Measurements from ENCODE around the gene FAU. TPM values are rescaled to one million over a fixed set of nuclear protein-coding genes. Genes with fewer than 3 reads are reported as not detected.

FAU gene
- total RNA-seq (1,000 to 10,000 TPM; 1,571 to 1,690 TPM), polyA plus RNA-seq (1,000 to 10,000 TPM in 1 of 2 donors, 100 to 1,000 TPM in 1; 913 to 1,018 TPM)

DNA sequence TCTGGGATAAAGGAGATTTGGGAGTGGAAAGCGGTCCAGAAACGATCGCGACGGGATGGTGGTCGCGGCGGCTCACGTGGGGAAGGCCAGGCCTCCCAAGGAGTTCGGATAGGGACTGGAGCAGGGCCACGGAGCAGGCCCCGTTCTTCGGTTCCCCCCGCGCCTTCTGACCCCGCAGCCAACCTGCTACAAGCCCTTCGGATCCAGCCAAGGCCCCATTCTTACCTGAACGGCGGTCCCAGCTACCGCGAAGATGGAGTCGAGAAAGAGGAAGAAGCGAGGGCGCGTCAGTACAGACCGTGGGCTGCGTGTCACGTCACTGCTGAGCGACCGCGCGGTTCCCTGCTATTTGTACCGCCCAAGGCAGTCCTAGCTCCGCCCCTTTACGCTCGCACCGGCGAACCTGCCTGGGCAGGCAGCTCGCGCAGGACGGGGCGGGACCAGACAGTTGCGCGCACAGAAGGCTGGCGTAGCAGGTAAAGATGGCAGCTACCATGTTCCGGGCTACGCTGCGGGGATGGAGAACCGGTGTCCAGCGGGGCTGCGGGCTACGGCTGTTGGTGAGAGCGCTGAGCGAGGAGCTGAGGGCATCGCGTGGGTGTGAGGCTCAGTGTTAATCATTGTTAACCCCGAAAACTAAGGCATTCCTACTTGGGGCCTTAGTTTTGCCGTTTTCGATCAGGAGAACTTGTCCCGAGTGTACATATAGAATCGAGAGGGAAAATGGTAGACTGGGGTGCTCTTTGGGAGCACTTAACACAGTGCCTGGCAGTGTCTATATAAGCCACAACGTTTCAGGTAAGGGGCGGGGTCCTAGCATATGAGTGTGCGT, at the start of gene FAU, which contains the start of gene MRPL49:
Gene FAU (minus strand): TSS at position 270 of the 832 bp plus-strand sequence. CDS start 321 bp downstream, outside the sequence.
Gene MRPL49 (plus strand): TSS at position 457 of the 832 bp plus-strand sequence. CDS start 26 bp downstream, at position 483.
- ChIA-PET CTCF (ENCODE audit: partially characterized antibody) (interaction anchor here (0.7 to 4.8 kb wide), 10 partner anchors 9 to 451 kb away, joined by 3 to 55 read pairs (median 4); partner anchors contain the start of genes ARL2, CDC42EP2, SYVN1 and TM7SF2), POLR2A (ENCODE audit: partially characterized antibody) (interaction anchor here (0.6 to 15.5 kb wide), 35 partner anchors 10 to 738 kb away, joined by 3 to 320 read pairs (median 5); partner anchors contain the start of genes ARL2, ATG2A, CAPN1 and CDC42BPG)
- Mint-ChIP-seq H3K27me3 (no peaks in the 10 kb centered on the region), H3K27ac (peak within 1 kb of the TSS; percentile 99 to 100 (median 100)), H3K4me1 (peaks cover 18 to 56% (median 30%) of the 10 kb centered on the region in 4 donors), H3K36me3 (peaks cover 40 to 69% of the 10 kb centered on the region in 2 donors), H3K9me3 (peaks cover 0 to 1% (median 0%) of the 10 kb centered on the region in 8 donors), H3K4me3 (peak within 1 kb of the TSS; percentile 98 to 100 (median 99))
- peak within 1 kb of the TSS; percentile 99 for H3K27ac ChIP-seq (ENCODE audit: low read depth, low read length)
- H3K4me1 ChIP-seq (ENCODE audit: insufficient read depth, low read length), result peaks cover 27% of the 10 kb centered on the region
- intact Hi-C loops (cut with micrococcal nuclease), result loop anchor here (1.0 kb wide), 4 partner anchors 12 to 109 kb away; partner anchors contain the start of genes CDCA5, SYVN1, VPS51 and ZFPL1
- H3K36me3 ChIP-seq (ENCODE audit: insufficient read depth, low read length), result peaks cover 56% of the 10 kb centered on the region
- H3K4me3 ChIP-seq (ENCODE audit: low read length in 2 of 2), result peak within 1 kb of the TSS; percentile 92 to 100
- DNase-seq, result peak; percentile 97 to 99 (median 99)
- no peaks in the 10 kb centered on the region for H3K9me3 ChIP-seq (ENCODE audit: control insufficient read depth in 1 of 2, low read length in 2 of 2)
- H3K27me3 ChIP-seq (ENCODE audit: insufficient read depth, low read length), result no peaks in the 10 kb centered on the region

DNA sequence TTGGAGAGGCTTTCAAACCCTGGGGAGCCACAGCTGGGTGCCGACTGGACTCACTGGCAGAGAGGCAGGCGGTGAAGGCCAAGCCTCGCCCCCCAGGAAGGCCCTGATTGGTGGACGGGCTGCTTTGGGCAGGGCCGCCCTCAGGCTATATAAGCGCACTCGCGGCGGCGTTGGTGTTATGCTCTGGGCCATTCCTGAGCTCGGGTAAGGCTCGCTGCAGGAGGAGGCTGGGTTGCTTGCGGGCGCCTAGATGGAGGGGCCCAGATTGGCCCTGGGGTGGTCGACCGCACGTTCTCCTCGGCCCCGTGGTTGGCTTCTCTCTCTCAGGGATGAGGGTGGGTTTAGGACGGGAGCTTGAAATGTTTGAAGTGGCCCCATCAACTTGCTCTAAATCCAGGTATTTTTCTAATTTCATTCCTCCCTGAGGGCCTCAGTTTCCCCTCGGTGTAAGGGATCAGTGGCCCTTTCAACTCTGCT, 48.2 kb upstream of the FAU start, which contains the start of gene SPDYC:
Gene SPDYC (plus strand): TSS at position 176 of the 477 bp plus-strand sequence. CDS start 1,125 bp downstream, outside the sequence.
- no peak within 1 kb of the TSS for H3K4me3 ChIP-seq (ENCODE audit: low read length in 2 of 2)
- intact Hi-C loops (cut with micrococcal nuclease), result no loop called here
- H3K36me3 ChIP-seq (ENCODE audit: insufficient read depth, low read length), result no peaks in the 10 kb centered on the region
- H3K9me3 Mint-ChIP-seq, result no peaks in the 10 kb centered on the region
- no peaks in the 10 kb centered on the region for H3K36me3 Mint-ChIP-seq
- H3K4me1 ChIP-seq (ENCODE audit: insufficient read depth, low read length), result no peaks in the 10 kb centered on the region
- ChIA-PET CTCF (ENCODE audit: partially characterized antibody) (interaction anchor here (1.4 kb wide), 1 partner anchor 12 kb away, joined by 3 read pairs; the partner anchor contains the start of gene CAPN1), POLR2A (ENCODE audit: partially characterized antibody) (interaction anchor here (0.7 kb wide), 1 partner anchor 48 kb away, joined by 3 read pairs; the partner anchor contains the start of genes FAU and MRPL49)
- no peak within 1 kb of the TSS for H3K27ac ChIP-seq (ENCODE audit: low read depth, low read length)
- DNase-seq, result no peak
- H3K4me1 Mint-ChIP-seq, result no peaks in the 10 kb centered on the region
- H3K4me3 Mint-ChIP-seq, result no peak within 1 kb of the TSS
- no peaks in the 10 kb centered on the region for H3K9me3 ChIP-seq (ENCODE audit: control insufficient read depth in 1 of 2, low read length in 2 of 2)
- no peaks in the 10 kb centered on the region for H3K27me3 Mint-ChIP-seq
- peak within 1 kb of the TSS in 5 of 7 donors; percentile 48 to 84 (median 70) for H3K27ac Mint-ChIP-seq
- no peaks in the 10 kb centered on the region for H3K27me3 ChIP-seq (ENCODE audit: insufficient read depth, low read length)

DNA sequence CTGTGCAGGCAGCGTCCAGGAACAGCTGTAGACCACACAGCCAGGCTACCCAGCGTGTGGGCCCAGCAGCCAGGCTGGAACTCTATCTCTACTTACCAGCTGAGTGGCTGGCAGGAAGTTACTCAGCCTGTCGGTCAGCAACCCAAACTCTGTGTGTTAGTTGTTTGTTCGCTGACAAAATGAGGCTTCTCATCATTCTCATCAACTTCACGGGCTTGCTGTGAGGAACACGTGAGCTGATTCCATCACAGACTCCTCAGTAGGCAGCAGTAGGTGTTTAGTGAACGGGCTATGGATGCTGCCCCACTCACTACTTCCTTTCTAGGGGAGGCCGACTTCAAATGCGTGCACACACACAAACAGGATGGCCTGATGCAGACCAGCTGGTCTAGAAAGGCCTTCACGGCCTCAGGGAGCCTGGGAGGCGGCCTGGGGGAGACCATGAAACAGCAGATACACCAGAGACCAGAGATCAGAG, 47.3 kb upstream of the FAU start:
- Histone ChIP-seq H3K4me1 (ENCODE audit: insufficient read depth, low read length) (no peaks in the 10 kb centered on the region), H3K27ac (ENCODE audit: low read depth, low read length) (no peak overlapping the region), H3K9me3 (ENCODE audit: control insufficient read depth in 1 of 2, low read length in 2 of 2) (no peaks in the 10 kb centered on the region), H3K36me3 (ENCODE audit: insufficient read depth, low read length) (no peaks in the 10 kb centered on the region), H3K27me3 (ENCODE audit: insufficient read depth, low read length) (no peaks in the 10 kb centered on the region), H3K4me3 (ENCODE audit: low read length in 2 of 2) (no peak overlapping the region)
- DNase-seq, result no peak
- Mint-ChIP-seq H3K9me3 (no peaks in the 10 kb centered on the region), H3K27me3 (no peaks in the 10 kb centered on the region), H3K27ac (peak overlapping the region in 4 of 7 donors; percentile 68 to 84 (median 76)), H3K4me3 (no peak overlapping the region), H3K4me1 (no peaks in the 10 kb centered on the region), H3K36me3 (no peaks in the 10 kb centered on the region)
- POLR2A ChIA-PET (ENCODE audit: partially characterized antibody), result interaction anchor here (0.7 kb wide), 1 partner anchor 47 kb away, joined by 3 read pairs; the partner anchor contains the start of genes FAU and MRPL49
- CTCF ChIA-PET (ENCODE audit: partially characterized antibody), result interaction anchor here (1.4 kb wide), 1 partner anchor 13 kb away, joined by 3 read pairs; the partner anchor contains the start of gene CAPN1
- intact Hi-C loops (cut with micrococcal nuclease), result no loop called here

DNA sequence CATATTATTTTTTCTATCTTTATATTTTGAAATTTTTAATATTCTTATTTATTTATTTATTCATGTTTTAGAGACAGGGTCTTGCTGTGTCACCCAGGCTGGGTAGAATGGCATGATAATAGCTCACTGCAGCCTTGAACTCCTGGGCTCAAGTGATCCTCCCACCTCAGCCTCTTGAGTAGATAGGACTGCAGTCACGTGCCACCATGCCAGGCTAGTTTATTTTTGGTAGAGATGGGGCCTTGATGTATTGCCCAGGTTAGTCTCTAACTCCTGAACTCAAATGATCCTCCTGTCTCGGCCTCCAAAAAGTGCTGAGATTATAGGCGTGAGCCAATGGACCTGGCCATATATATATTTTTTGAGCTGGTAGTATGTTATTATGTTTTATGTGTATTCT, 45.7 kb upstream of the FAU start:
- ChIA-PET POLR2A (ENCODE audit: partially characterized antibody) (no interaction called here), CTCF (ENCODE audit: partially characterized antibody) (no interaction called here)
- Mint-ChIP-seq H3K9me3 (no peaks in the 10 kb centered on the region), H3K4me3 (no peak overlapping the region), H3K4me1 (no peaks in the 10 kb centered on the region), H3K27me3 (no peaks in the 10 kb centered on the region), H3K36me3 (no peaks in the 10 kb centered on the region), H3K27ac (no peak overlapping the region)
- intact Hi-C loops (cut with micrococcal nuclease), result no loop called here
- Histone ChIP-seq H3K4me1 (ENCODE audit: insufficient read depth, low read length) (no peaks in the 10 kb centered on the region), H3K27ac (ENCODE audit: low read depth, low read length) (no peak overlapping the region), H3K4me3 (ENCODE audit: low read length in 2 of 2) (no peak overlapping the region), H3K9me3 (ENCODE audit: control insufficient read depth in 1 of 2, low read length in 2 of 2) (no peaks in the 10 kb centered on the region), H3K36me3 (ENCODE audit: insufficient read depth, low read length) (no peaks in the 10 kb centered on the region), H3K27me3 (ENCODE audit: insufficient read depth, low read length) (no peaks in the 10 kb centered on the region)
- DNase-seq, result no peak

DNA sequence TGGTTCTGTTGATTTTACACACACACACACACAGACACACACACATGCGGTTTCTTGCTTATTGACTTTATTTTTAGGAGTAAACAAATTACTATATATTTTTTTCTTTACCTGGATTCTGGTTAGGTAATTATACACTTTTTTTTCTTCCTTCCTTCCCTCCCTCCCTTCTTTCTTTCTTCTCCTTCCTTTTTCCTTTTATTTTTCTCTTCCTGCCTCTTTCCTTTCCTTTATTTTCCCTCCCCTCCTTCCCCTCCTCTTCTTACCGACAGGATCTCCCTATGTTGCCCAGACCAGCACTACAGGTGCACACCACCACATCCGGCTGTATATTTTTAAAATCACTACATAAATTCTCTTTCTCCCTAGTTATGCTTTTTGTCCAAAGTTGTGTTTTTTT, 45.0 kb upstream of the FAU start:
- H3K36me3 Mint-ChIP-seq, result no peaks in the 10 kb centered on the region
- intact Hi-C loops (cut with micrococcal nuclease), result no loop called here

DNA sequence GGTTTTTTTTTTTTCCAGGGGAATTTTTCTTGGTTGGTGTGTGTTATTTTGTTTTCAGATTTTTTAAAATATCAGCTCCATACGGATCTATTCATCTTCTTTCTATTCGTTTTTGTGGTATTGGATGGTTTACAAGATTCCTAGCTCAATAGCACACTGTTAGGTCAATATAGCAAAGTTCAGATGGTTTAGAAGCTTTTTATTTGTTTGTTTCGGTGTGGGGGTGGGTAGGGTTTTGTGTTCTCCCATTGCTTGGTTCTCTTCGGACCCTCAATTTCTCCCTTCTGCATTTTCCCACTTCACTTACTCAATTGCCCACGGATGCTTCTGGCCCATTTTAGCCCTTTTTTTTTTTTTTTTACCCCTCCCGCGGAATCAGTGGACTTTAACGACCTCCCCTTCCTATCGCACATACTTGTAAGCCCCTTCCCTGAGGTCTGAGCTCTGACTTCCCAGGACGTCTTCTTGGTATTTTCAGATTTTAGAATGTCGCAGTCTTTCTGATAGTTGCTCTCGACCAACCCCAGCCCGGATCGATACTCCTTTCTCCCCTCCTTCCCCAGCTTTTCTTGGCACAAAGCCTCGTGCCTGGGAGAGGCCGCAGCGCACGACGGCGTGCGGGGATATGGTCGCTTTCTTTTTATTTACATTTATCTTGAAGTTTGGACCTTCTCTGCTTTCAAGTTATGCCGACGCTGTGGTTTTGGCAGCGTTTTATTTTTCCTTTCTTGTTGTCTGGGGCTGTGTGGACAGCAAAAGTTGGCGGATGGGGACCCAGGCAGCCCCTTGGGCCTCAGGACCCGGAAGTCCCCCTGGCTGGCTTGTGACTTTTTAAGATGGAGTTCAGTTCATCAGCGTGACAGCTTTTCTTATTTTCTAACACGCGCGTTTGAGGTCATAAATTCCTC, 43.7 kb upstream of the FAU start:
- no peak overlapping the region for H3K4me3 ChIP-seq (ENCODE audit: low read length in 2 of 2)
- Mint-ChIP-seq H3K9me3 (no peaks in the 10 kb centered on the region), H3K27me3 (no peaks in the 10 kb centered on the region), H3K36me3 (no peaks in the 10 kb centered on the region), H3K27ac (no peak overlapping the region), H3K4me1 (no peaks in the 10 kb centered on the region), H3K4me3 (no peak overlapping the region)
- ChIA-PET CTCF (ENCODE audit: partially characterized antibody) (no interaction called here), POLR2A (ENCODE audit: partially characterized antibody) (no interaction called here)
- H3K9me3 ChIP-seq (ENCODE audit: control insufficient read depth in 1 of 2, low read length in 2 of 2), result no peaks in the 10 kb centered on the region
- H3K4me1 ChIP-seq (ENCODE audit: insufficient read depth, low read length), result no peaks in the 10 kb centered on the region
- H3K36me3 ChIP-seq (ENCODE audit: insufficient read depth, low read length), result no peaks in the 10 kb centered on the region
- H3K27me3 ChIP-seq (ENCODE audit: insufficient read depth, low read length), result no peaks in the 10 kb centered on the region
- no peak for DNase-seq
- intact Hi-C loops (cut with micrococcal nuclease), result no loop called here
- H3K27ac ChIP-seq (ENCODE audit: low read depth, low read length), result no peak overlapping the region

More for the DNA sequence above, 45.0 kb upstream of the FAU start:
- Histone ChIP-seq H3K4me3 (ENCODE audit: low read length in 2 of 2) (no peak overlapping the region), H3K4me1 (ENCODE audit: insufficient read depth, low read length) (no peaks in the 10 kb centered on the region), H3K27me3 (ENCODE audit: insufficient read depth, low read length) (no peaks in the 10 kb centered on the region), H3K9me3 (ENCODE audit: control insufficient read depth in 1 of 2, low read length in 2 of 2) (no peaks in the 10 kb centered on the region), H3K36me3 (ENCODE audit: insufficient read depth, low read length) (no peaks in the 10 kb centered on the region), H3K27ac (ENCODE audit: low read depth, low read length) (no peak overlapping the region)
- H3K9me3 Mint-ChIP-seq, result no peaks in the 10 kb centered on the region
- no peak overlapping the region for H3K4me3 Mint-ChIP-seq
- H3K4me1 Mint-ChIP-seq, result no peaks in the 10 kb centered on the region
- H3K27ac Mint-ChIP-seq, result peak overlapping the region in 1 of 7 donors; percentile 61
- no peaks in the 10 kb centered on the region for H3K27me3 Mint-ChIP-seq
- CTCF ChIA-PET (ENCODE audit: partially characterized antibody), result no interaction called here
- POLR2A ChIA-PET (ENCODE audit: partially characterized antibody), result no interaction called here
- DNase-seq, result no peak

All from CD4-positive, alpha-beta memory T cell (primary cell).